SK-N-SH treated with all-trans-retinoic acid at 6 μM for 48 hours (cell line): ENCODE data around the gene KRT16.
"Not testable (repeated sequence)": the region's sequence is repeated elsewhere in the genome, so short reads cannot be mapped to it uniquely, and the experiment has no call there.

Experiments used
- ARNTL ChIP-seq: fragments of 450-650 bp; formaldehyde crosslinking; IDR thresholded peaks from 2 replicates; pipeline ENCODE4 v1.5.0; 2020; ENCODE audit warnings: low read depth, mild to moderate bottlenecking, moderate library complexity, borderline replicate concordance
- CREB5 ChIP-seq: fragments of 250-450 bp; sonication (Bioruptor Pico); IDR thresholded peaks from 2 replicates; pipeline ENCODE4 v1.5.1; 2020; ENCODE audit warnings: low read depth, mild to moderate bottlenecking, moderate library complexity
- CSDC2 ChIP-seq: fragments of 250-450 bp; sonication (Bioruptor Pico); IDR thresholded peaks from 2 replicates; pipeline ENCODE4 v1.5.0; 2020; ENCODE audit warnings: mild to moderate bottlenecking, moderate library complexity
- GLIS3 ChIP-seq: fragments of 250-450 bp; sonication (Bioruptor Pico); IDR thresholded peaks from 2 replicates; pipeline ENCODE4 v1.5.0; 2020; ENCODE audit warnings: mild to moderate bottlenecking, moderate library complexity
- PPARA ChIP-seq: fragments of 250-450 bp; sonication (Bioruptor Pico); IDR thresholded peaks from 2 replicates; pipeline ENCODE4 v1.5.0; 2020; ENCODE audit warnings: mild to moderate bottlenecking, borderline replicate concordance
- TCF4 ChIP-seq: fragments of 250-450 bp; sonication (Bioruptor Pico); IDR thresholded peaks from 2 replicates; pipeline ENCODE4 v1.8.0; 2021; ENCODE audit warnings: mild to moderate bottlenecking, moderate library complexity, borderline replicate concordance
- TOX ChIP-seq: fragments of 250-450 bp; sonication (Bioruptor Pico); IDR thresholded peaks from 2 replicates; pipeline ENCODE4 v1.8.0; 2021; ENCODE audit warnings: mild to moderate bottlenecking, moderate library complexity, borderline replicate concordance
- ZFP30 ChIP-seq: fragments of 450-650 bp; formaldehyde crosslinking; IDR thresholded peaks from 2 replicates; pipeline ENCODE4 v1.5.0; 2022; ENCODE audit warnings: mild to moderate bottlenecking, moderate library complexity
- ZNF565 ChIP-seq: fragments of 450-650 bp; formaldehyde crosslinking; conservative IDR thresholded peaks from 2 replicates; pipeline ENCODE4 v1.5.0; 2020; ENCODE audit warnings: low read depth, mild to moderate bottlenecking, moderate library complexity
- ZNF70 ChIP-seq: fragments of 450-650 bp; formaldehyde crosslinking; IDR thresholded peaks from 2 replicates; pipeline ENCODE4 v1.5.0; 2020; ENCODE audit warnings: mild to moderate bottlenecking, moderate library complexity

- TF ChIP-seq CSDC2 (CRISPR knock-in tag); TOX (CRISPR knock-in tag); ARNTL (CRISPR knock-in tag); TCF4 (CRISPR knock-in tag); ZFP30 (CRISPR knock-in tag); ZNF565 (CRISPR knock-in tag); GLIS3 (CRISPR knock-in tag); PPARA; CREB5 (CRISPR knock-in tag); ZNF70 (CRISPR knock-in tag): not testable (repeated sequence)
These were observed 13.7 kb upstream of the KRT16 start for GRCh38 chr17:41626028-41626913.
